Sigmoid colon (tissue), 7 donors: ENCODE measurements around the gene TXNDC2. TPM values are rescaled to one million over a fixed set of nuclear protein-coding genes. Genes with fewer than 3 reads are reported as not detected.
"Not testable (repeated sequence)": the region's sequence is repeated elsewhere in the genome, so short reads cannot be mapped to it uniquely, and the experiment has no call there.

Source experiments
- DNase-seq: peaks from one replicate; pipeline ENCODE4 v3.0.0-alpha.2; 2019
- H3K27ac ChIP-seq, 4 donors: fragments of 200-600 bp; sonication (generic); one replicate each; pipeline ENCODE4 v1.5.1; 2016 to 2019; ENCODE audit warnings: mild to moderate bottlenecking in 1 of 4
- H3K27me3 ChIP-seq, 3 donors: fragments of 200-600 bp; sonication (generic); one replicate each; pipeline ENCODE4 v1.5.1; 2019; ENCODE audit warnings: mild to moderate bottlenecking in 1 of 3
- H3K36me3 ChIP-seq, 4 donors: fragments of 200-600 bp; sonication (generic); one replicate each; pipeline ENCODE4 v1.5.1; 2016 to 2019
- H3K4me1 ChIP-seq, 4 donors: fragments of 200-600 bp; sonication (generic); one replicate each; pipeline ENCODE4 v1.5.1; 2017 to 2019
- H3K4me3 ChIP-seq, 4 donors: fragments of 200-600 bp; sonication (generic); one replicate each; pipeline ENCODE4 v1.5.1; 2017 to 2019; ENCODE audit warnings: mild to moderate bottlenecking in 2 of 4, moderate library complexity in 1 of 4
- H3K9me3 ChIP-seq, 4 donors: fragments of 200-600 bp in 3 of 4; sonication (generic) in 3 of 4; one replicate each; pipeline versions ENCODE4 v1.5.1 to v1.6.1; 2013 to 2019
- CTCF ChIP-seq, 4 experiments: fragments of 450-650 bp in 3 of 4; fragments of 200-600 bp in 1 of 4; IDR thresholded peaks; one replicate each; pipeline ENCODE4 v1.5.1; 2016 to 2019; ENCODE audit warnings: antibody characterized with exemption in 4 of 4, mild to moderate bottlenecking in 3 of 4, moderate library complexity in 2 of 4
- EP300 ChIP-seq, 4 donors: sonication (generic); formaldehyde crosslinking; IDR thresholded peaks; one replicate each; pipeline ENCODE4 v1.6.1; 2017; ENCODE audit warnings: antibody characterized with exemption in 4 of 4
- POLR2A ChIP-seq, 2 donors: fragments of 450-650 bp; IDR thresholded peaks; one replicate each; pipeline ENCODE4 v1.6.1; 2016; ENCODE audit warnings: antibody characterized with exemption in 2 of 2, mild to moderate bottlenecking in 2 of 2, moderate library complexity in 2 of 2
- POLR2AphosphoS5 ChIP-seq, 4 donors: sonication (generic); formaldehyde crosslinking; IDR thresholded peaks; one replicate each; pipeline ENCODE4 v1.6.1; 2017; ENCODE audit warnings: antibody characterized with exemption in 4 of 4
- WGBS, 2 donors: extraction: QIAGEN DNeasy Blood & Tissue Kit; methylation state at CpG; one replicate each; pipeline ENCODE4 v1.1.7; 2013; 5-methylcytosine and 5-hydroxymethylcytosine counted together
- intact Hi-C: fragments of 100-400 bp; cut with DNase I; formaldehyde crosslinking; loops from one replicate; pipeline ENCODE4 v1.15.1; 2023
- polyA plus RNA-seq, 3 donors: library from polyadenylated mRNA; stranded (reverse); fragments of 200-250 nt; gene quantifications; one replicate each; pipeline ENCODE4 v1.2.3, GENCODE V29; 2013
- total RNA-seq, 4 donors: library from RNA; depleted of rRNA; stranded (reverse); fragments of >200 nt; gene quantifications; one replicate each; pipeline ENCODE4 v1.1.0, GENCODE V29; 2016
- donor health status: healthy with polysubstance abuse.
- donor health status: Bipolar disorder and iron deficiency.
- donor health status: healthy.

Gene TXNDC2
- total and polyA plus RNA-seq, 7 donors: 0.04 TPM; not detected in 6

GRCh38 chr18:9897129-9897528 is 11.4 kb downstream of the TXNDC2 start:
- DNase-seq: no peak
- Histone ChIP-seq H3K9me3 (no peaks in the 10 kb centered on the region), H3K4me1 (no peaks in the 10 kb centered on the region), H3K27me3 (no peaks in the 10 kb centered on the region), H3K27ac (no peak overlapping the region), H3K36me3 (no peaks in the 10 kb centered on the region), H3K4me3 (no peak overlapping the region)
- 94 to 95% methylated on average over 5 of the region's 5 CpGs for WGBS, 2 donors
- intact Hi-C loops: no loop called here
- TF ChIP-seq POLR2A (IDR thresholded peaks at IDR 0.05) (no peak), EP300 (IDR thresholded peaks at IDR 0.05) (no peak)

- intact Hi-C loops, H3K9me3 ChIP-seq, DNase-seq, H3K27me3 ChIP-seq, H3K4me3 ChIP-seq, H3K36me3 ChIP-seq, H3K4me1 ChIP-seq, H3K27ac ChIP-seq: not testable (repeated sequence)
- WGBS, 2 donors: 96% methylated on average over 10 of the region's 10 CpGs
These were observed 12.1 kb downstream of the TXNDC2 start for GRCh38 chr18:9897787-9898291.

GRCh38 chr18:9898792-9899549 is 13.2 kb downstream of the TXNDC2 start:
- Histone ChIP-seq H3K36me3 (no peaks in the 10 kb centered on the region), H3K4me1 (no peaks in the 10 kb centered on the region), H3K9me3 (no peaks in the 10 kb centered on the region), H3K27me3 (no peaks in the 10 kb centered on the region), H3K27ac (no peak overlapping the region), H3K4me3 (no peak overlapping the region)
- 62 to 75% methylated on average over 11 of the region's 11 CpGs for WGBS, 2 donors
- DNase-seq: no peak
- no peak for TF ChIP-seq POLR2A (IDR thresholded peaks at IDR 0.05)
- no peak for TF ChIP-seq EP300 (IDR thresholded peaks at IDR 0.05)
- no peak for TF ChIP-seq CTCF (IDR thresholded peaks at IDR 0.05)
- TF ChIP-seq POLR2AphosphoS5 (IDR thresholded peaks at IDR 0.05): no peak
- intact Hi-C loops: no loop called here

GRCh38 chr18:9899550-9899930 is 13.8 kb downstream of the TXNDC2 start:
- intact Hi-C loops, H3K4me1 ChIP-seq, H3K36me3 ChIP-seq, H3K4me3 ChIP-seq, H3K9me3 ChIP-seq, DNase-seq, H3K27ac ChIP-seq, H3K27me3 ChIP-seq: not testable (repeated sequence)
- WGBS, 2 donors: 80 to 93% methylated on average over 1 of the region's 1 CpG

- no peaks in the 10 kb centered on the region for H3K4me1 ChIP-seq
- DNase-seq: no peak
- no peaks in the 10 kb centered on the region for H3K9me3 ChIP-seq
- intact Hi-C loops: no loop called here
- 93 to 94% methylated on average over 7 of the region's 7 CpGs for WGBS, 2 donors
- H3K27me3 ChIP-seq: no peaks in the 10 kb centered on the region
- no peak overlapping the region for H3K27ac ChIP-seq
- TF ChIP-seq POLR2A (IDR thresholded peaks at IDR 0.05) (no peak), EP300 (IDR thresholded peaks at IDR 0.05) (no peak), POLR2AphosphoS5 (IDR thresholded peaks at IDR 0.05) (no peak), CTCF (IDR thresholded peaks at IDR 0.05) (no peak)
- no peak overlapping the region for H3K4me3 ChIP-seq
- H3K36me3 ChIP-seq: no peaks in the 10 kb centered on the region
These were observed 14.9 kb downstream of the TXNDC2 start for GRCh38 chr18:9900699-9901098.

- WGBS, 2 donors: 89 to 92% methylated on average over 3 of the region's 3 CpGs
- DNase-seq: no peak
- intact Hi-C loops: no loop called here
- TF ChIP-seq CTCF (IDR thresholded peaks at IDR 0.05): no peak
- TF ChIP-seq POLR2A (IDR thresholded peaks at IDR 0.05): no peak
- no peak for TF ChIP-seq POLR2AphosphoS5 (IDR thresholded peaks at IDR 0.05)
- no peak for TF ChIP-seq EP300 (IDR thresholded peaks at IDR 0.05)
- H3K9me3 ChIP-seq: no peaks in the 10 kb centered on the region
- no peak overlapping the region for H3K4me3 ChIP-seq
- H3K27ac ChIP-seq: no peak overlapping the region
- H3K4me1 ChIP-seq: no peaks in the 10 kb centered on the region
- H3K27me3 ChIP-seq: no peaks in the 10 kb centered on the region
- no peaks in the 10 kb centered on the region for H3K36me3 ChIP-seq
These were observed 15.6 kb downstream of the TXNDC2 start for GRCh38 chr18:9901377-9901776.

- DNase-seq, H3K36me3 ChIP-seq, H3K27ac ChIP-seq, H3K9me3 ChIP-seq, H3K4me1 ChIP-seq, H3K27me3 ChIP-seq, intact Hi-C loops, H3K4me3 ChIP-seq: not testable (repeated sequence)
- WGBS, 2 donors: 94 to 95% methylated on average over 14 of the region's 14 CpGs
These were observed 16.5 kb downstream of the TXNDC2 start for GRCh38 chr18:9902264-9902663.
